ENCODE results near the gene SH3RF3.

- TF ChIP-seq, protein P1, sequence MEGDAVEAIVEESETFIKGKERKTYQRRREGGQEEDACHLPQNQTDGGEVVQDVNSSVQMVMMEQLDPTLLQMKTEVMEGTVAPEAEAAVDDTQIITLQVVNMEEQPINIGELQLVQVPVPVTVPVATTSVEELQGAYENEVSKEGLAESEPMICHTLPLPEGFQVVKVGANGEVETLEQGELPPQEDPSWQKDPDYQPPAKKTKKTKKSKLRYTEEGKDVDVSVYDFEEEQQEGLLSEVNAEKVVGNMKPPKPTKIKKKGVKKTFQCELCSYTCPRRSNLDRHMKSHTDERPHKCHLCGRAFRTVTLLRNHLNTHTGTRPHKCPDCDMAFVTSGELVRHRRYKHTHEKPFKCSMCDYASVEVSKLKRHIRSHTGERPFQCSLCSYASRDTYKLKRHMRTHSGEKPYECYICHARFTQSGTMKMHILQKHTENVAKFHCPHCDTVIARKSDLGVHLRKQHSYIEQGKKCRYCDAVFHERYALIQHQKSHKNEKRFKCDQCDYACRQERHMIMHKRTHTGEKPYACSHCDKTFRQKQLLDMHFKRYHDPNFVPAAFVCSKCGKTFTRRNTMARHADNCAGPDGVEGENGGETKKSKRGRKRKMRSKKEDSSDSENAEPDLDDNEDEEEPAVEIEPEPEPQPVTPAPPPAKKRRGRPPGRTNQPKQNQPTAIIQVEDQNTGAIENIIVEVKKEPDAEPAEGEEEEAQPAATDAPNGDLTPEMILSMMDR (IDR thresholded peaks at IDR 0.05), result no peak
- no peak for TF ChIP-seq POLR2A (IDR thresholded peaks at IDR 0.05)
Measured at GRCh38 chr2:109320195-109320922, 191.4 kb downstream of the SH3RF3 start.
